Neural progenitor cell (in vitro differentiated cells): ENCODE data around the gene TFDP1. TPM values are rescaled to one million over a fixed set of nuclear protein-coding genes. Genes with fewer than 3 reads are reported as not detected.
A peak's percentile ranks its signal among the peaks of the same experiment; 100 is the strongest.

Source experiments
- DNase-seq: peaks from one replicate; pipeline ENCODE4 v3.0.0-alpha.2; 2016; ENCODE audit warnings: low spot score
- H2AFZ ChIP-seq: fragments of 200-600 bp; sonication (generic); replicated peaks from 2 replicates; pipeline ENCODE4 v1.6.1; 2016; ENCODE audit warnings: antibody characterized with exemption
- H3F3A ChIP-seq: fragments of 200-600 bp; sonication (generic); 2 replicates; pipeline ENCODE4 v1.6.1; 2016; ENCODE audit warnings: antibody characterized with exemption, low read depth
- H3K27ac ChIP-seq: fragments of 200-600 bp; sonication (generic); 2 replicates; pipeline ENCODE4 v1.5.1; 2016; ENCODE audit warnings: mild to moderate bottlenecking
- H3K27me3 ChIP-seq: fragments of 200-600 bp; sonication (generic); 2 replicates; pipeline ENCODE4 v1.6.1; 2016; ENCODE audit warnings: mild to moderate bottlenecking, moderate library complexity
- H3K36me3 ChIP-seq: fragments of 200-600 bp; sonication (generic); 2 replicates; pipeline ENCODE4 v1.5.1; 2016
- H3K4me1 ChIP-seq: fragments of 200-600 bp; sonication (generic); 2 replicates; pipeline ENCODE4 v1.6.1; 2016; ENCODE audit warnings: mixed run types
- H3K4me2 ChIP-seq: fragments of 200-600 bp; sonication (generic); 2 replicates; pipeline ENCODE4 v1.6.1; 2016
- H3K4me3 ChIP-seq: fragments of 200-600 bp; sonication (generic); 2 replicates; pipeline ENCODE4 v1.5.1; 2016
- H3K79me2 ChIP-seq: fragments of 200-600 bp; sonication (generic); 2 replicates; pipeline ENCODE4 v1.6.1; 2016; ENCODE audit warnings: low read depth
- H3K9ac ChIP-seq: fragments of 200-600 bp; sonication (generic); 2 replicates; pipeline ENCODE4 v1.6.1; 2016
- H3K9me3 ChIP-seq: fragments of 200-600 bp; sonication (generic); 2 replicates; pipeline ENCODE4 v1.5.1; 2016; ENCODE audit warnings: low read depth
- H4K20me1 ChIP-seq: fragments of 200-600 bp; sonication (generic); 2 replicates; pipeline ENCODE4 v1.6.1; 2016; ENCODE audit warnings: low read depth
- H3K27ac Mint-ChIP-seq: 3 replicates; pipeline ENCODE4 v1.8.0; 2021; ENCODE audit warnings: mixed read lengths
- H3K27me3 Mint-ChIP-seq: 2 replicates; pipeline ENCODE4 v1.8.0; 2022; ENCODE audit warnings: low read depth, mild to moderate bottlenecking, inconsistent platforms, moderate library complexity, mixed read lengths; ENCODE audit not compliant: insufficient read depth
- H3K36me3 Mint-ChIP-seq: 3 replicates; pipeline ENCODE4 v1.8.0; 2021; ENCODE audit warnings: mixed read lengths
- H3K4me1 Mint-ChIP-seq: 3 replicates; pipeline ENCODE4 v1.8.0; 2021; ENCODE audit warnings: mixed read lengths
- H3K4me3 Mint-ChIP-seq: 3 replicates; pipeline ENCODE4 v1.8.0; 2021; ENCODE audit warnings: mild to moderate bottlenecking, moderate library complexity, mixed read lengths
- H3K9me3 Mint-ChIP-seq: 3 replicates; pipeline ENCODE4 v1.8.0; 2020; ENCODE audit warnings: mixed read lengths
- EZH2 ChIP-seq: fragments of 200-600 bp; sonication (generic); IDR thresholded peaks from 2 replicates; pipeline ENCODE4 v1.6.1; 2017; ENCODE audit warnings: antibody characterized with exemption, mild to moderate bottlenecking, moderate library complexity
- EZH2phosphoT487 ChIP-seq: fragments of 200-600 bp; sonication (generic); IDR thresholded peaks from 2 replicates; pipeline ENCODE4 v1.6.1; 2017; ENCODE audit warnings: antibody characterized with exemption
- total RNA-seq: library from RNA; depleted of rRNA; stranded (reverse); fragments of >200 nt; gene quantifications from 2 replicates; pipeline ENCODE4 v1.2.3, GENCODE V29; 2015; ENCODE audit warnings: low replicate concordance
- TF ChIP-seq, protein P1 (sequence below): fragments of 200-600 bp; sonication (generic); IDR thresholded peaks from 2 replicates; pipeline ENCODE4 v1.5.1; 2017; ENCODE audit warnings: antibody characterized with exemption, mild to moderate bottlenecking

Gene TFDP1
- total RNA-seq, 1 donor from 2014 or later = 88.6 TPM

DNA sequence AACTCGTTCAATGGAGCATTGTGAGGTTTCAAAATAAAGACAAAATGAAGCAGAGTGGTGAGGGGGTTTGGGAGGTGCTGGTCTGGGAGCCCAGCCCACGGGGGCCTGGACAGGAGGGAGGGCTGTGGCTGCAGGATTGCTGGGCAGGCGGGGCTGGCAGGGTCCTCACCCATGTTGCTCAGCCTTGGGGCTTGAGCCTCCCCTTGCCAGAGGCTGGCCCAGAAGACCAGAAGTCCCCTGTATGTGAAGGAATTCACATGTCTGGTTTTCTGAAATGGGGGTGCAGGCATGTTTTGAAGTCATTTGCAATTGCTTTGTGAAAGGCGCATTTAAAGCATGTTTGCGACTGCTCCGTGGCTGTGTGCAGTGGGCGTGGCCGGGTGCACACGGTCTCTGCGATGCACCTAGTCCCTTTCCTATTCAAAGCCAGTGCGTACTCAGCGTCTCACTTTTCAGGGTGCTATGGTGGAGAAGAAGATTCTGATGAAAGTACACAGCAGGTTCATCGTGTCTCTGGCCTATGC, 84.7 kb downstream of the TFDP1 start:
- no peak overlapping the region for H3K4me2 ChIP-seq
- Mint-ChIP-seq H3K27me3 (peaks cover 11% of the 10 kb centered on the region), H3K27ac (peak overlapping the region; percentile 76), H3K36me3 (no peaks in the 10 kb centered on the region), H3K9me3 (no peaks in the 10 kb centered on the region), H3K4me1 (peaks cover 8% of the 10 kb centered on the region), H3K4me3 (no peak overlapping the region)
- H3K27me3 ChIP-seq = no peaks in the 10 kb centered on the region
- TF ChIP-seq, protein P1, sequence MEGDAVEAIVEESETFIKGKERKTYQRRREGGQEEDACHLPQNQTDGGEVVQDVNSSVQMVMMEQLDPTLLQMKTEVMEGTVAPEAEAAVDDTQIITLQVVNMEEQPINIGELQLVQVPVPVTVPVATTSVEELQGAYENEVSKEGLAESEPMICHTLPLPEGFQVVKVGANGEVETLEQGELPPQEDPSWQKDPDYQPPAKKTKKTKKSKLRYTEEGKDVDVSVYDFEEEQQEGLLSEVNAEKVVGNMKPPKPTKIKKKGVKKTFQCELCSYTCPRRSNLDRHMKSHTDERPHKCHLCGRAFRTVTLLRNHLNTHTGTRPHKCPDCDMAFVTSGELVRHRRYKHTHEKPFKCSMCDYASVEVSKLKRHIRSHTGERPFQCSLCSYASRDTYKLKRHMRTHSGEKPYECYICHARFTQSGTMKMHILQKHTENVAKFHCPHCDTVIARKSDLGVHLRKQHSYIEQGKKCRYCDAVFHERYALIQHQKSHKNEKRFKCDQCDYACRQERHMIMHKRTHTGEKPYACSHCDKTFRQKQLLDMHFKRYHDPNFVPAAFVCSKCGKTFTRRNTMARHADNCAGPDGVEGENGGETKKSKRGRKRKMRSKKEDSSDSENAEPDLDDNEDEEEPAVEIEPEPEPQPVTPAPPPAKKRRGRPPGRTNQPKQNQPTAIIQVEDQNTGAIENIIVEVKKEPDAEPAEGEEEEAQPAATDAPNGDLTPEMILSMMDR = no peak
- TF ChIP-seq EZH2phosphoT487 = no peak
- no peak for TF ChIP-seq EZH2
- H3K27ac ChIP-seq = no peak overlapping the region
- no peaks in the 10 kb centered on the region for H3F3A ChIP-seq
- H3K4me3 ChIP-seq = no peak overlapping the region
- H3K9me3 ChIP-seq = no peaks in the 10 kb centered on the region
- no peak overlapping the region for H3K9ac ChIP-seq
- no peaks in the 10 kb centered on the region for H3K36me3 ChIP-seq
- no peak overlapping the region for H2AFZ ChIP-seq
- H3K79me2 ChIP-seq = no peaks in the 10 kb centered on the region
- DNase-seq = no peak
- H3K4me1 ChIP-seq = no peaks in the 10 kb centered on the region
- no peaks in the 10 kb centered on the region for H4K20me1 ChIP-seq

DNA sequence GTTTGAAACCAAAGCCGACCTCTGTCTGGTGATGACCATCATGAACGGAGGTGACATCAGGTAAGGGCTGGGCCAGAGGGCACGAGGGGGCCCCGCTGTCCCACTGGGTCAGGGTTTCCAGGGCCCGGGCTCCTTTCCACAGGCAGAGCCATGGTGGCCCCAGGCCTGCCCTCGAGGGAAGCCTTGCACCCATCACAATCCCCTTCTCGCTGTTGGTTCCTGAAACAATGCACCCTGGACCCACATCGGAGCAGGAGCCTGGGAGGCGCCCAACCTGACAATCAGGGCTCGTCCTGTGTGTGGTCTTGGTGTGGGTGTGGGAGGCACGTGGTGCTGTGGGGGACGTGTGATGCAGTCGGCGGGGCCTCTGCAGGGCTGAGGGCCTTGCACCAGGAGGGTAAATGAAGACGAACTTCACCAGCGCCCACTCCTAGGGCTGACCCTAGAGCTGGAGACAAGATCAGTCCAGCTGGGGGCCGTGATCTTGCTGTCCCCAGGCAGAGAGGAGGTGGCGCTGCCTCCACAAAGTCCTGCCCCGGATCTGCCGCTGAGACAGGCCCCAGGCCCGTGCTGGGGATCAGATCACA, 85.3 kb downstream of the TFDP1 start:
- Mint-ChIP-seq H3K27me3 (peaks cover 8% of the 10 kb centered on the region), H3K4me3 (no peak overlapping the region)
- TF ChIP-seq, protein P1 = no peak
- TF ChIP-seq EZH2phosphoT487 = no peak
- TF ChIP-seq EZH2 = no peak

DNA sequence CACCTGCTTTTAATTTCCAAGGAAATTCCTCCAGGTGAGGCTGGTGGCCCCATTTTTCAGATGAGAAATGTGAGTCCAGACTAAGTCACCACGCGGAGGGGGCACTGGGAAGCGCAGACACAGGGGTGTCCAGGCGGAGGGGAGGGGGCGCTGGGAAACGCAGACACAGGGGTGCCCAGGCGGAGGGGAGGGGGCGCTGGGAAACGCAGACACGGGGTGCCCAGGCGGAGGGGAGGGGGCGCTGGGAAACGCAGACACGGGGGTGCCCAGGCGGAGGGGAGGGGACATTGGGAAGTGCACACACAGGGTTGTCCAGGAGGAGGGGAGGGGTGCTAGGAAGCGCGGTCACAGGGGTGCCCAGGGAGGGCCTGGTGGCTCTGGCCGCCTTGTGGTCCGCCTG, 86.0 kb downstream of the TFDP1 start:
- DNase-seq = no peak

More for the DNA sequence above, 85.3 kb downstream of the TFDP1 start:
- no peaks in the 10 kb centered on the region for H3K79me2 ChIP-seq
- no peak overlapping the region for H3K4me2 ChIP-seq
- no peaks in the 10 kb centered on the region for H3K9me3 Mint-ChIP-seq
- H3K27me3 ChIP-seq = no peaks in the 10 kb centered on the region
- H3K9ac ChIP-seq = no peak overlapping the region
- H3K9me3 ChIP-seq = no peaks in the 10 kb centered on the region
- H4K20me1 ChIP-seq = no peaks in the 10 kb centered on the region
- H3K4me3 ChIP-seq = no peak overlapping the region
- no peaks in the 10 kb centered on the region for H3K4me1 ChIP-seq
- no peak overlapping the region for H2AFZ ChIP-seq
- no peaks in the 10 kb centered on the region for H3K36me3 Mint-ChIP-seq
- H3K4me1 Mint-ChIP-seq = peaks cover 4% of the 10 kb centered on the region
- no peak overlapping the region for H3K27ac ChIP-seq
- no peaks in the 10 kb centered on the region for H3F3A ChIP-seq
- H3K36me3 ChIP-seq = no peaks in the 10 kb centered on the region
- DNase-seq = no peak
- H3K27ac Mint-ChIP-seq = no peak overlapping the region

More for the DNA sequence above, 86.0 kb downstream of the TFDP1 start:
- Histone ChIP-seq H4K20me1 (no peaks in the 10 kb centered on the region), H3K9ac (no peak overlapping the region), H3K4me3 (no peak overlapping the region), H3K4me1 (no peaks in the 10 kb centered on the region), H3K4me2 (no peak overlapping the region), H3F3A (no peaks in the 10 kb centered on the region), H3K27me3 (no peaks in the 10 kb centered on the region), H2AFZ (no peak overlapping the region), H3K36me3 (no peaks in the 10 kb centered on the region), H3K9me3 (no peaks in the 10 kb centered on the region), H3K79me2 (no peaks in the 10 kb centered on the region), H3K27ac (no peak overlapping the region)
- peaks cover 4% of the 10 kb centered on the region for H3K4me1 Mint-ChIP-seq
- no peak overlapping the region for H3K4me3 Mint-ChIP-seq
- no peak for TF ChIP-seq EZH2
- H3K27me3 Mint-ChIP-seq = peaks cover 8% of the 10 kb centered on the region
- H3K9me3 Mint-ChIP-seq = no peaks in the 10 kb centered on the region
- H3K36me3 Mint-ChIP-seq = no peaks in the 10 kb centered on the region
- no peak overlapping the region for H3K27ac Mint-ChIP-seq
